ENCODE data around the gene CSPG4. TPM values are rescaled to one million over a fixed set of nuclear protein-coding genes. Genes with fewer than 3 reads are reported as not detected.

CSPG4 gene
- total RNA-seq, 1 donor from 2014 or later = 0.07 TPM

DNA sequence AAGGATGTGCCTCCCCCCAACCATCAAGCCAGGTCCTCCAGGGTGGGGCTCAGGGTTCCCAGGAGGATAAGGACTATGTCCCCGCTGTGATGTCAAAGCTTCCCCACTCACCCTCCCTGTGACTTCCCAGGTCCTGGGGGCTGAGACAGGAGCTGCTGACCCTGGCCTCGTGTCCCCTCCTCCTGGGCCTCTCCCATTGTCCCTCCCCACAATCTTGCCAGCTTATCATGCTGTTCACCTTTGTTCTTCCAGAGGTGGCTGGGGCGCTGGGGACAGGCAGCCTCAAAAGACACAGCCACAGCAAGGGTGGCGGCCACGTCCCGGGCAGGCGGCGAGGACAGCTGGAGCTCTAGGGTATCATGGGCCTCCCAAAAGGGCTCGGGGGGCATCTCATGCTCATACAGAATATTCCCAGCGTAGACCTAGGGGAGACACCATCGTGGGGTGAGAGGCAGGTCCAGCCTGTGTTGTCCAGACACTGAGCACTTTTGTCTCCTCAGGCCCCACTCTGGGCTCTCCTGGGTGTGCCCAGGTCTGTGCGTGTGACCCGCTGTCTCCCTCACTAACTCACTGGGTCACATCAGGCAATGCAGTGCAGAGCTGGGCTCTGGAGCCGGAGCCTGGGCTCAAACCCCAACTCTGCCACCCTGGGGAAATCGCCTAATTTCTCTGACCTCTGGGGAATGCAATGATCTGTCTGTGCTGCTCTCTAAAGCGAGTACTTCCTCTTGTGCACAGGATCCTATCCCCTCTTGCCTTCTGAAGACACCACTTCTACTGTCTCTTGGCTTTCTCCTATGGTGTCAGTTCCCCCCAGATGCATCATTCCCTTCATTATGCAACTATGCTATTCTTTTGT is 35.0 kb downstream of the CSPG4 start:
- no peaks in the 10 kb centered on the region for H3K27me3 ChIP-seq
- H3K4me3 ChIP-seq = no peak overlapping the region
- Mint-ChIP-seq H3K9me3 (no peaks in the 10 kb centered on the region), H3K36me3 (no peaks in the 10 kb centered on the region), H3K4me3 (peak overlapping the region; percentile 48), H3K27me3 (ENCODE audit: insufficient read depth, low read depth) (peaks cover 6% of the 10 kb centered on the region), H3K4me1 (peaks cover 23% of the 10 kb centered on the region), H3K27ac (peak overlapping the region; percentile 53)
- TF ChIP-seq EZH2 (IDR thresholded peaks at IDR 0.05) (no peak), EZH2phosphoT487 (IDR thresholded peaks at IDR 0.05) (no peak)
- TF ChIP-seq, protein P1, sequence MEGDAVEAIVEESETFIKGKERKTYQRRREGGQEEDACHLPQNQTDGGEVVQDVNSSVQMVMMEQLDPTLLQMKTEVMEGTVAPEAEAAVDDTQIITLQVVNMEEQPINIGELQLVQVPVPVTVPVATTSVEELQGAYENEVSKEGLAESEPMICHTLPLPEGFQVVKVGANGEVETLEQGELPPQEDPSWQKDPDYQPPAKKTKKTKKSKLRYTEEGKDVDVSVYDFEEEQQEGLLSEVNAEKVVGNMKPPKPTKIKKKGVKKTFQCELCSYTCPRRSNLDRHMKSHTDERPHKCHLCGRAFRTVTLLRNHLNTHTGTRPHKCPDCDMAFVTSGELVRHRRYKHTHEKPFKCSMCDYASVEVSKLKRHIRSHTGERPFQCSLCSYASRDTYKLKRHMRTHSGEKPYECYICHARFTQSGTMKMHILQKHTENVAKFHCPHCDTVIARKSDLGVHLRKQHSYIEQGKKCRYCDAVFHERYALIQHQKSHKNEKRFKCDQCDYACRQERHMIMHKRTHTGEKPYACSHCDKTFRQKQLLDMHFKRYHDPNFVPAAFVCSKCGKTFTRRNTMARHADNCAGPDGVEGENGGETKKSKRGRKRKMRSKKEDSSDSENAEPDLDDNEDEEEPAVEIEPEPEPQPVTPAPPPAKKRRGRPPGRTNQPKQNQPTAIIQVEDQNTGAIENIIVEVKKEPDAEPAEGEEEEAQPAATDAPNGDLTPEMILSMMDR (IDR thresholded peaks at IDR 0.05) = no peak
- peaks cover 30% of the 10 kb centered on the region for H3K4me1 ChIP-seq
- peak overlapping the region; percentile 38 for H3K4me2 ChIP-seq
- H3K9me3 ChIP-seq (ENCODE audit: low read depth) = no peaks in the 10 kb centered on the region
- H2AFZ ChIP-seq (replicated peaks) = no peak overlapping the region
- no peak overlapping the region for H3K27ac ChIP-seq
- no peaks in the 10 kb centered on the region for H4K20me1 ChIP-seq (ENCODE audit: low read depth)
- DNase-seq (ENCODE audit: low spot score) = peak; percentile 38
- no peaks in the 10 kb centered on the region for H3K36me3 ChIP-seq
- H3F3A ChIP-seq (ENCODE audit: low read depth) = peaks cover 8% of the 10 kb centered on the region
- H3K9ac ChIP-seq = no peak overlapping the region
- no peaks in the 10 kb centered on the region for H3K79me2 ChIP-seq (ENCODE audit: low read depth)

DNA sequence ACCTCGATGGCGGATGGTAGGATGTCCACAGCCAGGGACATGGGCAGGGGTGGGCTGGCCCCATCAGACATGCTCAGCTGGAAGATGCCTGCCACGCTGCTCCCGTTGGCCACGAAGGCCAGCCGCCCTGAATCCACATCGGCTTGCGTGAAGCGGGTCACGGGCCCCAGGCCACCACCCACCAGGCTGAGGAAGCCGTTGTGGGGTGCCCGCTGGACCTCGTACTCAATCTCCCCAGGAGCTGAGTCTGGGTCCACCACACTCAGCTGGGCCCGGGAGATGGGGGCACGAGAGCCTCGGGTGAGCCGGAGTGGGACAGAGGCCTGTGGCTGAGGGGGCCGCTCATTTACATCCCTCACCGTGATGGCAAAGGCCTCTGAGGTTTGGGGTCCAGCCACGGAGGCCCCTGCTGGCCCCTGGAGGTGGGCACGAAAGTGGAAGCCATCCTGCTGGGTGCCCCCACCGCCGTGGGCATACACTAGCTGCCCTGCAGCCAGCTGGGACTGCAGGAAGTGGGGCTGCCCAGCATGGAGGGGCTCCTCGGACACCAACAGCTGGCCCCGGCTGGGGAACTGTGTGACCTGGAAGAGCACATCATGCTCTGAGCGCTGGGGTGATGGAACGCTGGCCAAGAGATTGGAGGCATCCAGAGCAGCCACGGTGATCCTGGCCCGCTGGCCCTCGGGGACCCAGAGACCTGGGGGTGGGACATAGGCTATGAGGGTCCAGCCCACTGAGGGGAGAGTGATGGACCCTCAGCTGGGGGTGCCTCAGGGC is 35.8 kb downstream of the CSPG4 start:
- no peaks in the 10 kb centered on the region for H3K9me3 Mint-ChIP-seq
- Histone ChIP-seq H4K20me1 (ENCODE audit: low read depth) (no peaks in the 10 kb centered on the region), H3K27ac (no peak overlapping the region), H3K36me3 (no peaks in the 10 kb centered on the region), H3K9ac (no peak overlapping the region), H3K27me3 (no peaks in the 10 kb centered on the region), H2AFZ (replicated peaks) (no peak overlapping the region), H3K79me2 (ENCODE audit: low read depth) (no peaks in the 10 kb centered on the region), H3F3A (ENCODE audit: low read depth) (peaks cover 8% of the 10 kb centered on the region), H3K9me3 (ENCODE audit: low read depth) (no peaks in the 10 kb centered on the region), H3K4me1 (peaks cover 37% of the 10 kb centered on the region), H3K4me2 (peak overlapping the region; percentile 38), H3K4me3 (no peak overlapping the region)
- H3K27ac Mint-ChIP-seq = no peak overlapping the region
- H3K4me3 Mint-ChIP-seq = no peak overlapping the region
- peaks cover 28% of the 10 kb centered on the region for H3K4me1 Mint-ChIP-seq
- DNase-seq (ENCODE audit: low spot score) = no peak
- peaks cover 6% of the 10 kb centered on the region for H3K27me3 Mint-ChIP-seq (ENCODE audit: insufficient read depth, low read depth)
- TF ChIP-seq EZH2phosphoT487 (IDR thresholded peaks at IDR 0.05) = no peak
- TF ChIP-seq EZH2 (IDR thresholded peaks at IDR 0.05) = no peak
- TF ChIP-seq, protein P1 (IDR thresholded peaks at IDR 0.05) = no peak
- no peaks in the 10 kb centered on the region for H3K36me3 Mint-ChIP-seq

DNA sequence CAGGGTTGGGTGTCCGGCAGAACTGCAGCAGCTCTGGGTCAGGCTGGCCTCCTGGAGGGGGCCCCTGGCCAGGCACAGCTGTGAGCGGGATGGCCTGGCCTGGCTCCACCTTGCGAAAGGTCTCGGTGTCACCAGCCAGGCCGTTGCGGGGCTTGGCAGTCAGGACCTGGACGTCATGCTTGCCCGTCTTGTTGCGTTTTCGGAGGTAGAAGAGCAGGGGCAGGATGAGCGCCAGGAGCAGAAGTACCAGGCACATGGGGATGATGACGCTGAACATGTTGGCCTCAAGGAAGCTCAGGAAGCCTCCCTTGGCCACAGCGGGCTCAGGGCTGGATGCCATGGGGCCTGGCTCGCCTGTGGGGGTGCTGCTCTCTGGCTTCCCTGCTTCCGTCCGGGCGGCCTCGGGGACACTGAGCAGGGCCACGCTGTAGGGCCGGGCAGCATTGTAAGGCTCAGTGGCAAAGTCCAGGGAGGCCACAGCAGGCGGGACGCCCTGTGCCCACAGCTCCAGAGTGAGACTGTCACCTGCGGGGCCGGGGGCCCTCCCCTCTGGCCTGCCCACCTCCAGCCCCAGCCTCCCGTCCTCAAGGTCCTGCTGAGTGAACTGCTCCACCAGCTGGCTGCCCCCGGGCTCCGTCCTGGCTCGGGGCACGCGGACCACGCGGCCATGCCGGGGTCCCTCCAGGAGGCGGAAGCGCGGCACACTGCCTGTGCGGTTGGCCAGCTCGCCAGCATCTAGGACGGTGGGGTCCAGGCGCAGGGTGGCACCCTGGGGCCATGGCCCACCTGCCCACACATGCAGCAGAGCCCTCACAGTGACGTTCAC is 36.9 kb downstream of the CSPG4 start:
- DNase-seq (ENCODE audit: low spot score) = no peak
- H3K27me3 ChIP-seq = no peaks in the 10 kb centered on the region
- H3K27ac Mint-ChIP-seq = no peak overlapping the region
- no peak overlapping the region for H3K9ac ChIP-seq
- H3K4me1 ChIP-seq = peaks cover 40% of the 10 kb centered on the region
- H3K27ac ChIP-seq = no peak overlapping the region
- H3K4me2 ChIP-seq = no peak overlapping the region
- H3K27me3 Mint-ChIP-seq (ENCODE audit: insufficient read depth, low read depth) = peaks cover 6% of the 10 kb centered on the region
- no peak overlapping the region for H2AFZ ChIP-seq (replicated peaks)
- TF ChIP-seq EZH2 (IDR thresholded peaks at IDR 0.05) (no peak), EZH2phosphoT487 (IDR thresholded peaks at IDR 0.05) (no peak)
- TF ChIP-seq, protein P1 (IDR thresholded peaks at IDR 0.05) = no peak
- H3K9me3 Mint-ChIP-seq = no peaks in the 10 kb centered on the region
- H3K4me3 ChIP-seq = no peak overlapping the region
- no peaks in the 10 kb centered on the region for H3K9me3 ChIP-seq (ENCODE audit: low read depth)
- H3K4me1 Mint-ChIP-seq = peaks cover 30% of the 10 kb centered on the region
- no peaks in the 10 kb centered on the region for H3K36me3 Mint-ChIP-seq
- H4K20me1 ChIP-seq (ENCODE audit: low read depth) = no peaks in the 10 kb centered on the region
- peaks cover 8% of the 10 kb centered on the region for H3F3A ChIP-seq (ENCODE audit: low read depth)
- H3K79me2 ChIP-seq (ENCODE audit: low read depth) = no peaks in the 10 kb centered on the region
- no peaks in the 10 kb centered on the region for H3K36me3 ChIP-seq
- H3K4me3 Mint-ChIP-seq = no peak overlapping the region
